Esophagus muscularis mucosa (tissue), 4 donors: ENCODE measurements around the gene DNM1. TPM values are rescaled to one million over a fixed set of nuclear protein-coding genes. Genes with fewer than 3 reads are reported as not detected.

ENCODE experiments used
- DNase-seq: peaks from one replicate; pipeline ENCODE4 v3.0.0-alpha.2; 2017; ENCODE audit errors: extremely low spot score
- H3K27ac ChIP-seq, 4 donors: fragments of 200-600 bp; sonication (generic); replicated peaks in 1 of 4; 1 replicate in 3 of 4; 2 replicates in 1 of 4; pipeline ENCODE4 v1.5.1; 2016 to 2019; ENCODE audit warnings: mild to moderate bottlenecking in 1 of 4
- H3K27me3 ChIP-seq, 4 donors: fragments of 200-600 bp; sonication (generic); one replicate each; pipeline versions ENCODE4 v1.5.1 to v1.6.0; 2016 to 2019
- H3K36me3 ChIP-seq, 4 donors: fragments of 200-600 bp; sonication (generic); one replicate each; pipeline ENCODE4 v1.5.1; 2016 to 2019
- H3K4me1 ChIP-seq, 4 donors: fragments of 200-600 bp; sonication (generic); one replicate each; pipeline ENCODE4 v1.5.1; 2016 to 2019
- H3K4me3 ChIP-seq, 4 donors: fragments of 200-600 bp; sonication (generic); 1 replicate in 2 of 4; 2 replicates in 2 of 4; pipeline ENCODE4 v1.5.1; 2016 to 2019; ENCODE audit warnings: mild to moderate bottlenecking in 4 of 4, moderate library complexity in 1 of 4
- H3K9me3 ChIP-seq, 4 donors: fragments of 200-600 bp; sonication (generic); 1 replicate in 3 of 4; 2 replicates in 1 of 4; pipeline ENCODE4 v1.5.1; 2016 to 2019
- EP300 ChIP-seq: sonication (generic); formaldehyde crosslinking; IDR thresholded peaks from one replicate; pipeline ENCODE4 v1.6.1; 2017; ENCODE audit warnings: antibody characterized with exemption
- POLR2A ChIP-seq: fragments of 450-650 bp; IDR thresholded peaks from one replicate; pipeline ENCODE4 v1.6.1; 2017; ENCODE audit warnings: antibody characterized with exemption, moderate library complexity, mild to moderate bottlenecking, low read depth
- POLR2AphosphoS5 ChIP-seq, 2 donors: sonication (generic); formaldehyde crosslinking; IDR thresholded peaks; one replicate each; pipeline ENCODE4 v1.6.1; 2017; ENCODE audit warnings: antibody characterized with exemption in 2 of 2
- WGBS: methylation state at CpG from one replicate; pipeline ENCODE4 v1.1.5; 2018; 5-methylcytosine and 5-hydroxymethylcytosine counted together
- intact Hi-C: fragments of 100-400 bp; cut with DNase I; formaldehyde crosslinking; loops from one replicate; pipeline ENCODE4 v1.15.1; 2023
- total RNA-seq, 4 donors: library from RNA; depleted of rRNA; stranded (reverse); fragments of >200 nt; gene quantifications; one replicate each; pipeline versions ENCODE4 v1.1.0 to v1.2.1, GENCODE V29; 2016
- TF ChIP-seq, protein P1 (sequence below), 3 experiments: fragments of 200-600 bp in 2 of 3; fragments of 450-650 bp in 1 of 3; sonication (generic) in 2 of 3; IDR thresholded peaks; one replicate each; pipeline ENCODE4 v1.5.1; 2017 to 2019; ENCODE audit warnings: antibody characterized with exemption in 3 of 3, mild to moderate bottlenecking in 2 of 3, moderate library complexity in 1 of 3

The DNM1 gene
- total RNA-seq, result 10 to 100 TPM; 10.9 to 27.0 (median 16.8) TPM

DNA sequence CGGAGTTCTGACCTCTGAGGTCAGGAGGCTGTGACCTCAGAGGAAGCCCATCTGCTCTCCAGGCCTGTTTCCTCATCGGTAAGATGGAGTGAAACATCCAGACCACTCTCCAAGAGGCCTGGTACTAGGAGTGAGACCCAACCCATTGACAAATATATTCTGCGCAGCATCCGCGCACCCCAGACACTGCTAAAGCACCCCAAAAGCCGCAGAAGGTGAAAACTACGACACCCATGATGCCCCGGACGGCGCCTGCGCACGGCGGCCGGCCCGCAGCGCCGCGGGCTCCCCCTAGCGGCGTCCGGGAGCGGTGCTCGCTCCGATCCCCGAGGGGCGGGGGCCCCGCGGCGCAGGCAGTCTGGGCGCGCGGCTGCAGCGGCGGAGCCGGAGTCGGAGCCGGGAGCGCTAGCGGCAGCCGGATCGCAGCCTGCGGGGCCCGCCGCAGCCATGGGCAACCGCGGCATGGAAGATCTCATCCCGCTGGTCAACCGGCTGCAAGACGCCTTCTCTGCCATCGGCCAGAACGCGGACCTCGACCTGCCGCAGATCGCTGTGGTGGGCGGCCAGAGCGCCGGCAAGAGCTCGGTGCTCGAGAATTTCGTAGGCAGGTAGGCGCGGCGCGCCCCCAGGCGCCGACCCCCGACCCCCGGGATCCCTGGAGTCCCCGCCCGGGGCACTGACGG is at the start of gene DNM1:
Gene DNM1 (plus strand): TSS at position 356 of the 683 bp plus-strand sequence. CDS start 92 bp downstream, at position 448.
- 0% methylated on average over 23 of the region's 72 CpGs for WGBS
- intact Hi-C loops, result no loop called here
- peak within 1 kb of the TSS; percentile 54 to 76 (median 58) for H3K27ac ChIP-seq

GRCh38 chr9:128153947-128154695 is 49.1 kb upstream of the DNM1 start:
- no peak for DNase-seq
- 81% methylated on average over 4 of the region's 13 CpGs for WGBS
- no peak for TF ChIP-seq POLR2AphosphoS5 (IDR thresholded peaks at IDR 0.05)
- intact Hi-C loops, result no loop called here
- H3K36me3 ChIP-seq, result no peaks in the 10 kb centered on the region
- no peak overlapping the region for H3K4me3 ChIP-seq
- H3K4me1 ChIP-seq, result peaks cover 1 to 15% (median 3%) of the 10 kb centered on the region in 4 donors
- no peak overlapping the region for H3K27ac ChIP-seq
- no peaks in the 10 kb centered on the region for H3K27me3 ChIP-seq
- no peaks in the 10 kb centered on the region for H3K9me3 ChIP-seq

More for the DNA sequence above, at the start of gene DNM1:
- Histone ChIP-seq H3K4me3 (peak within 1 kb of the TSS; percentile 67 to 71 (median 70)), H3K4me1 (peaks cover 11 to 26% (median 20%) of the 10 kb centered on the region in 4 donors), H3K9me3 (no peaks in the 10 kb centered on the region), H3K27me3 (peaks cover 0 to 21% (median 3%) of the 10 kb centered on the region in 4 donors), H3K36me3 (no peaks in the 10 kb centered on the region)
- no peak for DNase-seq
- TF ChIP-seq POLR2AphosphoS5 (IDR thresholded peaks at IDR 0.05) (peak in 1 of 2 donors; percentile 48), POLR2A (no peak)
- TF ChIP-seq, protein P1, sequence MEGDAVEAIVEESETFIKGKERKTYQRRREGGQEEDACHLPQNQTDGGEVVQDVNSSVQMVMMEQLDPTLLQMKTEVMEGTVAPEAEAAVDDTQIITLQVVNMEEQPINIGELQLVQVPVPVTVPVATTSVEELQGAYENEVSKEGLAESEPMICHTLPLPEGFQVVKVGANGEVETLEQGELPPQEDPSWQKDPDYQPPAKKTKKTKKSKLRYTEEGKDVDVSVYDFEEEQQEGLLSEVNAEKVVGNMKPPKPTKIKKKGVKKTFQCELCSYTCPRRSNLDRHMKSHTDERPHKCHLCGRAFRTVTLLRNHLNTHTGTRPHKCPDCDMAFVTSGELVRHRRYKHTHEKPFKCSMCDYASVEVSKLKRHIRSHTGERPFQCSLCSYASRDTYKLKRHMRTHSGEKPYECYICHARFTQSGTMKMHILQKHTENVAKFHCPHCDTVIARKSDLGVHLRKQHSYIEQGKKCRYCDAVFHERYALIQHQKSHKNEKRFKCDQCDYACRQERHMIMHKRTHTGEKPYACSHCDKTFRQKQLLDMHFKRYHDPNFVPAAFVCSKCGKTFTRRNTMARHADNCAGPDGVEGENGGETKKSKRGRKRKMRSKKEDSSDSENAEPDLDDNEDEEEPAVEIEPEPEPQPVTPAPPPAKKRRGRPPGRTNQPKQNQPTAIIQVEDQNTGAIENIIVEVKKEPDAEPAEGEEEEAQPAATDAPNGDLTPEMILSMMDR (IDR thresholded peaks at IDR 0.05), result peak in 2 of 3 experiments; percentile 94 to 99

- H3K27me3 ChIP-seq, result no peaks in the 10 kb centered on the region
- H3K9me3 ChIP-seq, result no peaks in the 10 kb centered on the region
- DNase-seq, result no peak
- TF ChIP-seq EP300, result no peak
- TF ChIP-seq, protein P1 (IDR thresholded peaks at IDR 0.05), result no peak
- intact Hi-C loops, result no loop called here
- H3K27ac ChIP-seq, result no peak overlapping the region
- no peak overlapping the region for H3K4me3 ChIP-seq
- no peaks in the 10 kb centered on the region for H3K36me3 ChIP-seq
- peaks cover 8 to 15% (median 14%) of the 10 kb centered on the region in 4 donors for H3K4me1 ChIP-seq
- 82% methylated on average over 7 of the region's 7 CpGs for WGBS
Observed at GRCh38 chr9:128155736-128156500, 47.3 kb upstream of the DNM1 start.

- DNase-seq, result no peak
- H3K36me3 ChIP-seq, result peaks cover 0 to 23% (median 17%) of the 10 kb centered on the region in 4 donors
- no peaks in the 10 kb centered on the region for H3K9me3 ChIP-seq
- H3K27me3 ChIP-seq, result no peaks in the 10 kb centered on the region
- TF ChIP-seq EP300 (no peak), POLR2A (no peak), POLR2AphosphoS5 (IDR thresholded peaks at IDR 0.05) (no peak)
- TF ChIP-seq, protein P1 (IDR thresholded peaks at IDR 0.05), result no peak
- H3K27ac ChIP-seq, result peak overlapping the region; percentile 65 to 83 (median 76)
- H3K4me3 ChIP-seq, result peak overlapping the region; percentile 74 to 84 (median 77)
- intact Hi-C loops, result no loop called here
- 43% methylated on average over 10 of the region's 11 CpGs for WGBS
- H3K4me1 ChIP-seq, result peaks cover 20 to 29% (median 22%) of the 10 kb centered on the region in 4 donors
Observed at GRCh38 chr9:128159522-128159783, 43.7 kb upstream of the DNM1 start.
